SKM-1 treated with dmso at 0.1 percent for 144 hours (cell line): ENCODE results near the gene GPATCH3.
"Not testable (repeated sequence)": the region's sequence is repeated elsewhere in the genome, so short reads cannot be mapped to it uniquely, and the experiment has no call there.

Experiments used
- DNase-seq: peaks from one replicate; lab custom pipeline; 2025; ENCODE audit not compliant: unreplicated experiment; lab: John Stamatoyannopoulos, UW

Gene GPATCH3

DNA sequence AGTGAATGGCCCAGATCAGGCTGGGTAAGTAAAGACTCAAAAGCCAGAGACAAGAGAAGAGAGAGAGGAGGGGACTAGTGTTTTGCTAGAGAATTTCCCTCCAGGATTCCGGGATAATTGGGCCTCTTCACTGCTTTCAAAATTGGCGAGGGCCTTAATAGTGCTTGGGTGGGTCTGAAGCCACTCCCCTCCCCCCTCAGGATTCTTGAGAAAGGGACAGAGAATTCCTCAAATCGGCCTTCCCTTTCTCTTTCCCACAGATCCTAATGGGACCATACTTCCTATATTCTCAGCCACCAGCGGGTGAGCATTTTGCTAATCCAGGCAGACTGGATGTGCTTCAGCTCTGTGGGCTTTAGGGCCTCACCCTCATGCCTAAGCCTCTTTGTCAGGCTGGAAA is 25.4 kb downstream of the GPATCH3 start:
- DNase-seq = no peak

GRCh38 chr1:26873097-26873496 is 27.2 kb downstream of the GPATCH3 start:
- DNase-seq = not testable (repeated sequence)

DNA sequence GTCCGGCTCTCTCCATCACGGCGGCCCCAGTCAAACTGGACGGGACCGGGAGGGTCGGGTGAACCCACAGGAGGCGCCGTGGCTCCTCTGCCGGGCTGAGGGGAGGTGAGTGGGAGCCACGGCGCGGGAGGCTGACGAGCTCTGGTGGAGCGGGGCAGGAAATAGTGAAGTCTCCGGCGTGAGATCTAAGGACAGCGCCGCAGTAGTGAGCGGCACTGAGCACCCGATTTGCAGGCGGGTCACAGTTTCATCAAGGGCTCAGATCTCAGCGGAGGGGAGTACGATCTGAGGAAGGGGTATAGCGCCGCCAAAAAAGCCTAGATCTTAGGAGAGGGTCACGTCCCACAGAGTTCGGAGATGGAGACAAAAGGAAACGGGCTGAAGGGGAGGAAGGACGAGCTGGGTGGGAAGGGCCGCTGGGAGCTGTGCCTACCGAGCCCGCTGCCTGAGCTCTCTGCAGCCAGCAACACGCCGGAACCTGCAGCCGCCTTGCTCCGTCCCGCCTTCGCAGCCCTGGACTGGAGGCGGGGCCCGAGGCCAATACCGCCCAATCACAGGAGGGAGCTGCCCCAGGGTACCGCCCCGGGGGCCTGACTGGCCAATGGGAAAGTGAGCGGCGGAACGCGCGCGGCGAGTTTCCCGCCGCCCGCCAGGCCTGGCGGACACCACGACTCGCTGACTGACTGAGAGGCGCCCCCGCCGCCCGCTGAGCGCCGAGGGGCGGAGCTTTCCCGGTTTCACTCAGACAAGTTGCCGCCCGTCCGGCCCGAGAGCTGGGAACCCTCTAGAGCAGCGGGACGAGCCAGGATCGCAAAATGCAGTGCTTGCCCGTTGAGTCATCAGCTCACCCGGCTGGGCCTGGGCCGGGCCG is 35.4 kb downstream of the GPATCH3 start:
- peak; percentile 95 for DNase-seq

DNA sequence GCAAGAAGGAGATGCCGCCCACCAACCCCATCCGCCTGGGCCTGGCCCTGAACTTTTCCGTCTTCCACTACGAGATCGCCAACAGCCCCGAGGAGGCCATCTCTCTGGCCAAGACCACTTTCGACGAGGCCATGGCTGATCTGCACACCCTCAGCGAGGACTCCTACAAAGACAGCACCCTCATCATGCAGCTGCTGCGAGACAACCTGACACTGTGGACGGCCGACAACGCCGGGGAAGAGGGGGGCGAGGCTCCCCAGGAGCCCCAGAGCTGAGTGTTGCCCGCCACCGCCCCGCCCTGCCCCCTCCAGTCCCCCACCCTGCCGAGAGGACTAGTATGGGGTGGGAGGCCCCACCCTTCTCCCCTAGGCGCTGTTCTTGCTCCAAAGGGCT is 36.6 kb downstream of the GPATCH3 start:
- no peak for DNase-seq

- no peak for DNase-seq
Observed at GRCh38 chr1:26862781-26863684, 37.2 kb downstream of the GPATCH3 start, which contains the start of gene SFN. SFN (plus strand) TSS chr1:26863149; CDS start chr1:26863213, 64 bp downstream.

GRCh38 chr1:26861889-26862378 is 38.3 kb downstream of the GPATCH3 start:
- no peak for DNase-seq

DNA sequence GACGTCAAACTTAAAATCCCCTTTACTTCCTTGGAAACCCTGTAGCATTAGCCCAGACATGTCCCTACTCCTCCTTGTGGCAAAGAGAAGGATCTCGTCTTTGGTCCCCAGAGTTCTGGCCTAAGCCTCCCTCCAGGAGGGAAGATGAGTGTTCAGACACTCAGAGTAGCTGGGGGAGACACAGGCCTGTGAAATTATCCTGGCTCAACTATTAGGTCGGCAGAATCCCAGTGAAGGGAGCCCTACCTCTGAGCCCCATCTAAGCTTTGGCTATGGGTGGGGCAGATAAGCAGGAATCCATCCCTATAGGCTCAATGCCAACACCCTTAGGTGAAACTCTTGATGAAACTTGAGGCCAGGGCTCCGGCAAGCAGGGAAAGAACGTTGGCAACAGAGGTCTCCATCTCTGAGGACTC is 39.0 kb downstream of the GPATCH3 start:
- peak; percentile 1 for DNase-seq

DNA sequence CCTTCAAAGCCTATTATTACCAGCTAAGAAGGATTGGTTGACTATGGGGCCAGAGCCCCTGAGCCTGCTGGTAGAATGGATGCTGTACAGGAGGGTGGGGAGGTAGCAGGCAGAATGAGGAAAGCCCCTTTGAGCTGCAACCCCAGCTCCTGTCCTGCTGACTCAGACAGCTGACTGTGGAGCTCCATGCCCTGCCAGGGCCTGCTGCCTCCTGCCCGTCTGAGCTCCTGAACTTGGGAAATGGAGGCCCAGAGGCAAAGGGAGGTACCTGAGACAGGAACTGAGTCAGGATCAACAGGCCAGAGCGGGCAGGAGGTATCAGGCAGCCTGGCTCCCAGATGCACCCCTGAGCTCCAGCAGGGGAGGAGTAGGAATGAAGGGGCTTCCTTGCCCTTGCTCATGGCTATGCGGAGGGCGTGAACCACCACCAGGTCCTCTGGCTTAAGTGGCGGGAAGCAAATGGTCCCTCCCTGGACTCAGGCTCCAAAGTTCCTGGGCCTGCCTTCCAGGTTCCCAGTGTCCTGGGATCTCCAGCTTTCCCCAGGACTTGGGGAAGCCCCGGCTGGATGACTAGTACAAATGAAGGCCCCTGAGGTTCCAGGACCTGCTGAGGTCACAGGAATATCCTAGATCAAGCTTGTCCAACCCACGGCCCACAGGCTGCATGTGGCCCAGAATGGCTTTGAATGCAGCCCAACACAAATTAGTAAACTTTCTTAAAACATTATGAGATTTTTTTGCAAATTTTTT is 41.2 kb downstream of the GPATCH3 start:
- no peak for DNase-seq

- no peak for DNase-seq
Observed at GRCh38 chr1:26858160-26858559, 42.1 kb downstream of the GPATCH3 start.

- no peak for DNase-seq
Observed at GRCh38 chr1:26857473-26858060, 42.7 kb downstream of the GPATCH3 start.

DNA sequence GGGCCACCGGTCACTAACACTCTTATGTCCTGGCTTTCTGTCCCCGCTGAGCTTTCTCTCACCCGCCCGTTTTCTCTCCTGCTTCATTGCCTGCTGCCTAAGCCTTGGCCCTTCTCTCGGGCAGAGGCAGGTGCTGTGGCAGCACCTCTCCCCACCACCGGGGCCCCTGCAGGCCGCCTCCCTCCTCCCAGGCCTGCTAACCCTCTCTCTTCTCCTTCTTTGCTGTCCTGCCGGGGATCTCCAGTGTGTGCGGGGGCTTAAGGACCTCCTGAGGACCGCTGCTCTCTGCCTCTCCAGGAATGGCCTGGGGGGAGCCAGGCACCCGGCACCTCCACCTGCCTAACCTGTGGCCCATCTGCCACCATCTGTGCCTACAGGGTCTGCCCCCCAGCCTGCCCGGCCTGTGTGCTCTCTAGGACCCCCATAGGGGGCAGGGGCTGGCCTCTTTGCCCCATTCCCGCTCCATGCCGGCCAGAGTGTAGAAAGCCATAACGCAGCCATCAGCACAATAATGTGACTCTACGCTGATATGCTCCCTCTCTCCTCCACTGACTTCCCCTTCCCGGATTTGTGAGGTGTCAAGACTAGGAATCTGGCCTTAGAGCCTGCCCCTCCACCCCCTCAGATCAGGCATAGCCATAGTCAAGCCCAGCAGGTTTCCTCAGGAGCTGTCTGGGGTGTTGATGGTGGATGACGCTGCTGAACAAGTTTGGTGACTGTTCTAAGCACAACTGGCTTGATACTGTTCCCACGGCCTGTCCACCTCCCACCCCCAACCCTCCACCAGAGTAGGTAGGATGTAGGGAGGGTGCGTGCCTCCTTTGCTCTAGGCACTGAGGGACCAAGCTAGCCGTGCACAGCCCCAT is 43.4 kb downstream of the GPATCH3 start:
- no peak for DNase-seq

DNA sequence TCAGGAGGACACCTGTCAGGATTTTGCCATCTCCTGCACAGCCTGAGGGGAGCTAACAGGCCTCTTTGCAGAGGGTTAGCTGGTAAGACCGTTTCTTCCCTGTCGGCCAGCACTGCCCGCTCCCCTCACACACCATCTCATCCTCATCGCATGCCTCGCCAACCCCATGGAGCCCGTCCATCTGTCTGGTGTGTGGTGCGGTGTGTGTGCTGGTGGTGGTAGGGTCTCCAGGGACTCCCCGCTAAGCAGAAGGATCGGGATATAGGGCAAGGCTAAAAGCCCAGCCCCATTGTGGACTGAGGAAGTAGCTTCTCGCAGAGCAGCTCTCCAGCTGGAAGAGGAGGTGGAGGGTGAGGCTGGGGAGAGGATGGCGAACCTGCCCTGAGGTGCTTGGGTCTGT is 44.1 kb downstream of the GPATCH3 start:
- no peak for DNase-seq

DNA sequence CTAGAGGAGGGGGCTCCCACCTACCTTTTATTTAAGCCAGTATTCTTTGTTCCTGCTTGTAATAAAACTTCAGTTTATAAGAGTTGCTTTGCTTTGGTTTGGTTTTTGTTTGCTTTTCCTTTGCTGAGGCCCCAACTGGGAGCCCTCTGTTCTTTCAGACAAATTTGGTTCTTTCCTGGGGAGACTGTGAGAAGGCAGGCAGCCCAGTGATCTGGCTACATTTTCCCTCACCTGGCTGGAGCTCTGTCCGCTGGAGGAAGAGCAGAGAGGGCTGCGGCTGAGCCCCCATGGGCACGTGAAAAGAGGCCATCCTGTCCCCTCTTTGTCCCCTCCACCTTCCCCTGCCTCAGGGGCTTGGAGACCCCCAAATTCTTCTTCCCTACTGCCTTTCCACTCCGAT is 44.6 kb downstream of the GPATCH3 start:
- no peak for DNase-seq

DNA sequence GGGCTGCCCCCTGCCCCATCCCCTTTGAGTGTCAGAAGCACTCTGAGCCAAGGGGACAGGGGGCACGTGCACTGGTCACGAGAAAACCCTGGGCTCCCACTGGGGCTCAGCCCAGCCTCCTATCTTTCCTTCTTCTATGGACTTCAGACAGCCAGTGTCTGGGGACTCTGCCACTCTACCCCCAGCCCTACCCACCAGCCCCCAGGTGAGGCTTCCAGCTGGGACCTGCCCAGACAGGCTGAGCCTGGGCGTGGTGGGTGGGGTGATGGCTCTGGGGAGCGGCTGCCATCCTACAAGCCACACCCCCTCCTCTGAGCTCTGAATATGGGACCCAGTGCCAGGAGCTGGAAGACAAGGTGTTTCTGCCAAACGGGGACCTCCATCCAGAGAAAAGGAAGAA is 45.4 kb downstream of the GPATCH3 start:
- DNase-seq = no peak

GRCh38 chr1:26853600-26853999 is 46.7 kb downstream of the GPATCH3 start:
- DNase-seq = no peak

- peak; percentile 68 for DNase-seq
Observed at GRCh38 chr1:26853156-26853555, 47.1 kb downstream of the GPATCH3 start.

DNA sequence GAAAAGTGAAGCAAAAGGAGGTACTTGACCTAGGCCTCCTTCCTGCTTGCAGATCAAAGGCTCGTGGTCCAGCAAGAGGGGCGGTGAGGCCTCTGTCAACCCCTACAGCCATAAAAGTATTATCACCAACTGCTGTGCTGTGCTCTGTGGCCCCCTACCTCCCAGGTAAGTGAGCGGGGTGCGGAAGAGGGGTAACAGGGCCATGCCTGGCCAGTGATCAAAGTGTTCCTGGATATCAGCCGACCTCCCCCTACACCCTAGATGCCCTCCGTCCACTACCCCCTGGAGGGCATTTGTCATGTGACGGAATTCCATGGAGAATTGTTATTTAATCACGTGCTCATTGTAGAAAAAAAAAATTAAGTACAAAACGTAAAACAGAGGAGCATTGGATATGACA is 47.6 kb downstream of the GPATCH3 start:
- no peak for DNase-seq

DNA sequence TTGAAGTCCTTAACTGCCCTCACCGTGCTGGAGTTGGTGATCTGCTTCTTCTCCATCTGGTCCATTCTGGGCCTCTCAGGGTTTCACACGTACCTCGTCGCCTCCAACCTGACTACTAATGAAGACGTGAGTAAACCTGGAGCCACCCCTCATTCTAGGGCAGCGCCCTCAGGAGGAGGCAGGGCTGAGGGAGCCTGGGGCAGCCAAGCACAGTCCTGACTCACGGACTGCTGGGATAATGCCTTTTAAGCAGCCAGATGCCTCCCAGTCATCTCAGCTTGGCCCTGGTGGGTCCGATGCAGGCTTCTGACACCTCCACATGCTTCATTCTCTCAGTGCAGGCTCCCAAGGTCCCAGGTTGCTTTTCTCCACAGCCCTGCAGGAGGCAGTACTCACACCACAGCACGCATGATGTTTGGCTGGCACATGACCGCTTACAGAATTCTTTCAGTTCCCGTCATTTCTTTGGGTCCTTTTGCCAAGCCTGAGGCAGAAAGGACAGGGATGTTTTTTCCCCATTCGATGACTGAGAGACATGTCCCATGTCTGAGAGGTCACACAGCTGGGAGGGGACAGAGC is 49.1 kb downstream of the GPATCH3 start:
- DNase-seq = no peak
